ENCODE data around the gene MAN2B1. TPM values are rescaled to one million over a fixed set of nuclear protein-coding genes. Genes with fewer than 3 reads are reported as not detected.
A peak's percentile ranks its signal among the peaks of the same experiment; 100 is the strongest.
"Not testable (repeated sequence)": the region's sequence is repeated elsewhere in the genome, so short reads cannot be mapped to it uniquely, and the experiment has no call there.

Gene MAN2B1
- total RNA-seq, 1 donor from 2014 or later: 44.5 TPM

- no peak for DNase-seq
Observed at GRCh38 chr19:12689012-12689411, 22.5 kb upstream of the MAN2B1 start.

- no peak for DNase-seq
Observed at GRCh38 chr19:12687496-12688196, 21.1 kb upstream of the MAN2B1 start, which contains the start of gene GNG14. TSS of gene GNG14 (plus strand) at chr19:12687998. CDS start at chr19:12688049, 51 bp downstream.

DNA sequence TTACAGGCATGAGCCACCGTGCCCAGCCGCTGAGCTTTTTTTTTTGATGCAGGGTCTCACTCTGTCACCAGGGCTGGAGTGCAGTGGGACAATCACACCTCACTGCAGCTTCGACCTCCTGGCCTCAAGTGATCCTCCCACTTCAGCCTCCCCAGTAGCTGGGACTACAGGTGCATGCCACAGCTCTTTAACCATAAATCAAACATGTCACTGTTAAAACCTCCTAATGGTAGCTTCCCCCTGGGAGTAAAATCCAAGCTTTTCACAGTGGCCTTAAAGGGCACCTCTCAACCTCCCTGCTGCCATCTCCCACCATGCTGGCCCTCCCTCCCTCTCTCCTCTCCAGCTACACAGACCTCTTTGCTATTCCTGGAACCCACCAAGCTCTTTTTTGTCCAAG lies 19.3 kb upstream of the MAN2B1 start:
- no peak for DNase-seq

DNA sequence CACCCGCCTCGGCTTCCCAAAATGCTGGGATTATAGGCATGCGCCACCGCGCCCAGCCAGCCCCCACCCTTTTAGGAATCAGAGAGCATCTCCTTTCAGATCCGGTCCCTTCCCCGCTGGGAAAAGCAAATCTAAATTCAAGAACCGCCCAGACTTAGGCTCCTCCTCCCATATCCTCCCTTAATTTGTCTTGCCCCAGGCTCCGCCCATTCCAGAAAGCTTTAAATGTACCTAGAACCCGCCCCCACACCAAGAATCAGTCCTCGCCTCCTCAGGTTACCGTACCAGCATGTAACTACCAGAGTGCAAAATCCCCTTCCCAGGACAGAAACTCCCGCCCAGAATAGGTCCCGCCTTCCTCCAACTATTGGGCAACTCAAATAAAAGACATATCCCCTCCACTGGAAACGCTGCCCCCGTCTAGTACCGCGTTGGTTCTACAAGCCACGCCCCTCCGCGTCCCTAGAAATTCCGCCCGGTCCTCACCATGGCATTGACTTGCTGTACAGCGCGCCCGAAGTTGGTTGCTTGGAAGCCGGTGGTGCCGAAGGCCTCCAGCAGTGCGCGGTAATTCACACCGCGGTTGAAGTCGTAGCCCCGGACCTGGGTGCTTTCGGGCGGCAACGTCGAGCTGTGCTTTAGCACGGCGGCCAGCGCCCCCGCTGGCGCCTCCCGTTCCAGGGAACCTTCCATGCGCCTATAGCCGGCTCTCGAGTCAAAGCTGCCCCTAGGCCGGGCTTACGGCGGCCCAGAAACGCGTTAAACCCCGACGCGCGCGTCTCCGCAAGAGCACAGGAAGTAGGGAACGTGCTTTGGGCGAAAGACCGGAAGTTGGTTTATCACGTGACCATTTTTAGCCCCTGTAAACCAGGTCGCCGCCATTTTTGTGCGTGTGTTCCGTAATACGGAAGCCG lies 14.8 kb upstream of the MAN2B1 start, which contains the start of gene DHPS:
Gene DHPS (minus strand): TSS at position 807 of the 914 bp plus-strand sequence. CDS start 114 bp downstream, at position 693.
- peak; percentile 99 for DNase-seq

- DNase-seq: no peak
Observed at GRCh38 chr19:12680034-12680433, 13.5 kb upstream of the MAN2B1 start.

DNA sequence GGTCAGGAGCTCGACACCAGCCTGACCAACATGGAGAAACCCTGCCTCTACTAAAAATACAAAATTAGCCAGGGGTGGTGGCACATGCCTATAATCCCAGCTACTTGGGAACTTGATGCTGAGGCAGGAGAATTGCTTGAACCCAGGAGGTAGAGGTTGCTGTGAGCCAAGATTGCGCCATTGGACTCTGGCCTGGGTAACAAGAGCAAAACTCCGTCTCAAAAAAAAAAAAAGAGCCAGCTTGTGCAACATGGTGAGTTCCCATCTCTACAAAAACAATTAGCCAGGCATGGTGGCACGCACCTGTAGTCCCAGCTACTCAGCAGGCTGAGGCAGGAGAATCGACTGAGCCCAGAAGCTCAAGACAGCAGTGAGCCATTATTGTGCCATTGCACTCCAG lies 11.5 kb upstream of the MAN2B1 start:
- not testable (repeated sequence) for DNase-seq

DNA sequence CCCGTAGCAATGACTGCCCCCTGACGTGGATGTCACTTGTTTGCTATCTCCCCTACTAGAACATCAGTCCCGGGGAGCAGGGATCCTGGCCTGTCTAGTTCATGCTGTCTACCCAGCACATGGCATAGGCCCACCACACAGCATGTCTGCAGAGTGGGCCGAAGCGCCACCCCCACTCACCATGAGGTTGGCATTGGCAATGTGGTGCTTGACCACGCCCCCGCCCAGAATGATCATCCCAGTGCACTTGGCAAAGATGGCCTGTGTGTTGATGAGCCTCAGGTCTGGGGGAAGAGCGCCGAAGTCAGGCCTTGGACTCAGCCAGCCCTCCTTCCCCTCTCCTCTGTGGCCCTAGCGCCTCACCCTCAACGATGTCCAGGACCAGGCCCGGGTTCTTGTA lies 10.4 kb upstream of the MAN2B1 start:
- DNase-seq: no peak

DNA sequence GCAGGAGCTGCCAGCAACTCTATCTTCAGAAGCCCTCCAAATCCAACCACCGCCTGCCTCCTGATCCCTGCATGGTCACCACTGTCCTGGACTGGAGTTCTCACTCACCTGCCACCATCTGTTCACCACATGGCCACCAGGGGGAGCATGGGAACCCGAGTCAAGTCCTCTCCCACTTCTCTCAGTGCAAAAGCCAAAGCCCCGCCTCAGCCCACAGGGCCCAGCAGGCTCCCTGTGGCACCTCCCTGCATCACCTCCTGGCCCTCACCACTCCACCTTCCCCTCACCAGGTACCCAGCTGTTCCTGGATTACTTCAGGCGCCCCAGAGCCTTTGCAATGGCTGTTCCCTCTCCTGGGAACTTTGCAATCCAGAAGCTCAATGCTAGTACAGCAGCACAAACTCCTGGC lies 9.8 kb upstream of the MAN2B1 start:
- peak; percentile 88 for DNase-seq

DNA sequence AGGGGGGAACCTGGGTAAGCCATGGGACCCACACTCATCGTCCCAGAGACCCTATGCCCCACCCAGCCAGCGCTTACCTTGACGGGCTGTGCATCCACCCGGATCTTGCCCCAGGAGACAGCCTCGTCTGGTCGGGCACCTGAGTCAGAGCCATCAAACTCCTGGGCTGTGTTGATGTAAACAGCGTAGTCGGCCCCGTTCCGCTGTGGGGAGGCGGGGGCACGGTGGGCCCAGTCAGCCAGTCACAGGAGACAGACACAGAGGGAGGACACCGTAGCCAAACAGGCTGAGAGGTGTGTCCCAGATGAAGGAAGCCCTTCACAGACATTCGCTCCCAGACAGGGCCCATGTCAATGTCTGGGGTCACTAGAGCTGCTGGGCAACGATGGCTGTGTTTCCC lies 9.4 kb upstream of the MAN2B1 start:
- DNase-seq: no peak

GRCh38 chr19:12675399-12675798 lies 8.9 kb upstream of the MAN2B1 start:
- no peak for DNase-seq

- no peak for DNase-seq
Observed at GRCh38 chr19:12672744-12673143, 6.2 kb upstream of the MAN2B1 start.

GRCh38 chr19:12670159-12670928 lies 3.8 kb upstream of the MAN2B1 start:
- no peak for DNase-seq

DNA sequence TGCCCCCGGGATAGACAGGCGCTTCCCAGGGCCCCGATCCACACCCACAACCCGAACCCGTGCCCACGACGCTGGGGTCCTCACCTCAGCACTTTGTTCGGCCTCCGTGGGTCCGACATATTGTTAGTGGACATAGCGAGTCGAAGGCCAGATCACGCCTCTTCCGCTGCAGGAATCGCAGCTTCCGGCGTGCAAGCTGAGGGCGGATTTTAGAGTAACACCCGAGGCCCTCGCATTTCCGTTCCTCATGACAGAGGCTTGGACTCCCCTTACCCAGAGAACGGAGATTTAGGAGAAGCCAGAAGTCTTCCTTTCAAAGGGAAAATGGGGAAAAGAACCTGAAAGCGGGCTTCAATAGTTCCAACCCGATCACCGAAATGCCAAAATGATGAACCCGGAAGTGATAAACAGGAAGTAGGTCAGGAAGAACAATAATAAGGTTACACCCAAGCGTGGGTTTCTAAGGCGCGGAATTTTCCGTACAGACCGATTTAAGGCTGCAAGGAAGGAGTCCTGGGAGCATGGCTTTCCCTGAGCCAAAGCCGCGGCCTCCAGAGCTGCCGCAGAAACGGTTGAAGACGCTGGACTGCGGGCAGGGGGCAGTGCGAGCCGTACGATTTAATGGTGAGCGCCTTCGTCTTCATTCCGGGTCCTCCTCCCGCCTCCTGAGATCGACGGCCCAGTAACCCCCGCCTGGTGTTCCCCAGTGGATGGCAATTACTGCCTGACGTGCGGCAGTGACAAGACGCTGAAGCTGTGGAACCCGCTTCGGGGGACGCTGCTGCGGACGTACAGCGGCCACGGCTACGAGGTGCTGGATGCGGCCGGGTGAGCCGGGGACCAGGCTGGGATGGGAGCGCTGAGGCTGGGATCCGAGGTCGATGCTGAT lies 3.0 kb upstream of the MAN2B1 start:
- peak; percentile 92 for DNase-seq

GRCh38 chr19:12668932-12669269 lies 2.4 kb upstream of the MAN2B1 start:
- peak; percentile 64 for DNase-seq

GRCh38 chr19:12668346-12668745 lies 1.8 kb upstream of the MAN2B1 start:
- no peak for DNase-seq

DNA sequence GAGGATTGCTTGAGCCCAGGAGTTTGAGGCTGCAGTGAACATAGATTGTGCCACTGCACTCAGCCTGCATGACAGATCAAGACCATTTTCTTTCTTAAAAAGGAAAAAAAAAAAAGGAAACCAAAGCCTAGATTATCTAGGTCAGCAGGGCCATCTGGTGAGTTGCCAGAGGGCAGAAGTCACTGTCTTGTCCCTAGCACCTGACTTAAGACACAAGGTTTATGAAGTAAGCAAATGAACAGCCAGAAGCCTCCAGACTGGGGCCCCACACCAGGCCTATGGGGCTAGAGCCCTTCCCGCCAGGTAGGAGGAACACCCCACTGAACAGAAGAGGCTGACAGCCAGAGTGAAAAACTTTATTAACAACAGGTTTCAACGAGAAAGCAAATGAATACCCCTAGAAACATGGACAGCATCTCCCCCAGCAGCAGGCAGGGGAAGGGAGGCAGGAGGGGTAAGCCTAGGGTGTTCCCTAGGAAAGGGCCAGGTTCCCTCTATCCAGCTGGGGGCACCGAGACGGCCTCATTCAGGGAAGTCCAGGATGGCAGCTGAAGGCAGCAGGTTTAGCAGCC lies 1.3 kb upstream of the MAN2B1 start:
- no peak for DNase-seq

GRCh38 chr19:12665671-12666264 lies 774 bp downstream of the MAN2B1 start:
- no peak for DNase-seq

GRCh38 chr19:12665281-12665573 lies 1.3 kb downstream of the MAN2B1 start:
- DNase-seq: no peak

DNA sequence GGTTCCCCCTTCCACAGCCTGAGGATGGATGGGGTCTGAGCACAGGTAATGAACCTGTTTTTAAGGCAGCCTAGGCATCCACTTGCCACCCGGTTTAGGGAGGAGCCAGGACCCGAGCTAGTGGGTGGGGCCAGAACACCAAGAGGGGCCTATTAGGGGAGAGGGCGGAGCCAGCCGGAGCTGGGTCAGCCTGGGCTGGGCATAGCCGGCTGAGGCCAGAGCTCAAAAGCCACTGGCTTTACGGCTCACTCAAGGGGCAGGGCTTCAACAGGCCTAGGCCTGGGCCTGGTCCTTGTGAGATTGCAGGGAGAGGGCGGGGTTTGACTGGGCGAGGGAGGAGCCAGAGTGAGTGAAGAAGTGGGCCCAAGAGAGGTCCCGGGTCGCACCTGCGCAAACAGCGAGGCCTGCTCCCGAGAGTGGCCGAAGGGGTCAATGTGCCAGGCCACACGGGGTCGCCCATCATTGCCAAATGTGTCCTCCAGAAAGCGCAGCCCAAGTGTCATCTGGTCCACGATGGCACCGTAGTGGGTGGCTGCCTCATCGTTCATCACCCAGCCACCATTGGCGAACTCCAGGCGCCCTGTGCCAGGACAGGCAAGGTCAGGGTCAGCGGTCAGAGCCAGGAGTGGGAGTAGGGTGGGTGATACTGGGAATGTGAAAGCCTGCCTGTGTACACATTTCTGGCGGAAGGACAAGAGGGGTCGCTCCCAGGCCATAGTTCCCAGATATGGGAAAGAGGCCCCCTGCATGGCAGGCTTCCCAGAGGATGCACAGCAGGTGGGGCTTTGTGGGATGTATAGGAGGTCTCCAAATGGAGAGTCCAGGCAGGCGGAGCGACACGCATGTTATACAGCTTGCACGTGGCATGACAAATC lies 1.9 kb downstream of the MAN2B1 start:
- DNase-seq: no peak

GRCh38 chr19:12660980-12661379 lies 5.6 kb downstream of the MAN2B1 start:
- DNase-seq: no peak

Data from tongue (tissue), 2 donors.